WTC11 (cell line): ENCODE measurements around the gene ADAMTS12.

Experiments used
- TEAD1 ChIP-seq: sonication (generic); formaldehyde crosslinking; IDR thresholded peaks from 2 replicates; pipeline ENCODE4 v1.8.0; 2022; ENCODE audit warnings: mild to moderate bottlenecking, missing genetic modification reagents
- TP53 ChIP-seq: sonication (generic); formaldehyde crosslinking; IDR thresholded peaks from 2 replicates; pipeline ENCODE4 v1.8.1; 2023; ENCODE audit warnings: mild to moderate bottlenecking, missing genetic modification reagents
- ZNF416 ChIP-seq: fragments of 250-450 bp; sonication (Bioruptor Pico); IDR thresholded peaks from 2 replicates; pipeline ENCODE4 v1.9.0; 2021; ENCODE audit warnings: mild to moderate bottlenecking, inconsistent platforms
- TF ChIP-seq, protein P1 (sequence below): sonication (generic); formaldehyde crosslinking; IDR thresholded peaks from 2 replicates; pipeline ENCODE4 v1.8.1; 2022; ENCODE audit warnings: mild to moderate bottlenecking, missing genetic modification reagents, moderate library complexity, borderline replicate concordance
- TF ChIP-seq, protein P2 (sequence below): fragments of 200-600 bp; IDR thresholded peaks from 2 replicates; pipeline ENCODE4 v1.8.0; 2022; ENCODE audit warnings: antibody characterized with exemption
- TF ChIP-seq, protein P3 (sequence below): sonication (generic); formaldehyde crosslinking; IDR thresholded peaks from 2 replicates; pipeline ENCODE4 v1.8.1; 2022; ENCODE audit warnings: low read depth, missing genetic modification reagents, borderline replicate concordance
- TF ChIP-seq, protein P4 (sequence below): sonication (generic); formaldehyde crosslinking; IDR thresholded peaks from 2 replicates; pipeline ENCODE4 v1.8.0; 2022; ENCODE audit warnings: mild to moderate bottlenecking, missing genetic modification reagents

DNA sequence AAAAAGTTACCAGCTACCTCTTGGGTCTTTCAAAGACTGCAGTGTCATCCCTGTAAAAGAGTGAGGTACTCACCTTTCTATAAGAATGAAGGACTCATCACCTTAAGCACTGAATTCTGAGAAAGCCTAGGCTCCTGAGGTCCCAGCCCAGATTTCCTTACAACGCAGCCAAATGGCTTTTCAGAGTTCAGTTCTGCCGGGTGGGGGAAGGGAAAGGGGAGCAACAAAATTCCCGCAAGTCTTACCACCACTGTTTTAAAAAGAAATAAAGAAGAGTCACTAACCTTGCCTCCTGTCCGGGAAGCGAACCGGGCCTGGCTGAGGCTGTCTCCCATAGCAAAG is 373 bp downstream of the ADAMTS12 start:
- TF ChIP-seq, protein P1, sequence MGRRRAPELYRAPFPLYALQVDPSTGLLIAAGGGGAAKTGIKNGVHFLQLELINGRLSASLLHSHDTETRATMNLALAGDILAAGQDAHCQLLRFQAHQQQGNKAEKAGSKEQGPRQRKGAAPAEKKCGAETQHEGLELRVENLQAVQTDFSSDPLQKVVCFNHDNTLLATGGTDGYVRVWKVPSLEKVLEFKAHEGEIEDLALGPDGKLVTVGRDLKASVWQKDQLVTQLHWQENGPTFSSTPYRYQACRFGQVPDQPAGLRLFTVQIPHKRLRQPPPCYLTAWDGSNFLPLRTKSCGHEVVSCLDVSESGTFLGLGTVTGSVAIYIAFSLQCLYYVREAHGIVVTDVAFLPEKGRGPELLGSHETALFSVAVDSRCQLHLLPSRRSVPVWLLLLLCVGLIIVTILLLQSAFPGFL (CRISPR knock-in tag): no peak
- TF ChIP-seq TP53 (CRISPR knock-in tag): no peak
- TF ChIP-seq, protein P2, sequence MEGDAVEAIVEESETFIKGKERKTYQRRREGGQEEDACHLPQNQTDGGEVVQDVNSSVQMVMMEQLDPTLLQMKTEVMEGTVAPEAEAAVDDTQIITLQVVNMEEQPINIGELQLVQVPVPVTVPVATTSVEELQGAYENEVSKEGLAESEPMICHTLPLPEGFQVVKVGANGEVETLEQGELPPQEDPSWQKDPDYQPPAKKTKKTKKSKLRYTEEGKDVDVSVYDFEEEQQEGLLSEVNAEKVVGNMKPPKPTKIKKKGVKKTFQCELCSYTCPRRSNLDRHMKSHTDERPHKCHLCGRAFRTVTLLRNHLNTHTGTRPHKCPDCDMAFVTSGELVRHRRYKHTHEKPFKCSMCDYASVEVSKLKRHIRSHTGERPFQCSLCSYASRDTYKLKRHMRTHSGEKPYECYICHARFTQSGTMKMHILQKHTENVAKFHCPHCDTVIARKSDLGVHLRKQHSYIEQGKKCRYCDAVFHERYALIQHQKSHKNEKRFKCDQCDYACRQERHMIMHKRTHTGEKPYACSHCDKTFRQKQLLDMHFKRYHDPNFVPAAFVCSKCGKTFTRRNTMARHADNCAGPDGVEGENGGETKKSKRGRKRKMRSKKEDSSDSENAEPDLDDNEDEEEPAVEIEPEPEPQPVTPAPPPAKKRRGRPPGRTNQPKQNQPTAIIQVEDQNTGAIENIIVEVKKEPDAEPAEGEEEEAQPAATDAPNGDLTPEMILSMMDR: no peak
- TF ChIP-seq, protein P3, sequence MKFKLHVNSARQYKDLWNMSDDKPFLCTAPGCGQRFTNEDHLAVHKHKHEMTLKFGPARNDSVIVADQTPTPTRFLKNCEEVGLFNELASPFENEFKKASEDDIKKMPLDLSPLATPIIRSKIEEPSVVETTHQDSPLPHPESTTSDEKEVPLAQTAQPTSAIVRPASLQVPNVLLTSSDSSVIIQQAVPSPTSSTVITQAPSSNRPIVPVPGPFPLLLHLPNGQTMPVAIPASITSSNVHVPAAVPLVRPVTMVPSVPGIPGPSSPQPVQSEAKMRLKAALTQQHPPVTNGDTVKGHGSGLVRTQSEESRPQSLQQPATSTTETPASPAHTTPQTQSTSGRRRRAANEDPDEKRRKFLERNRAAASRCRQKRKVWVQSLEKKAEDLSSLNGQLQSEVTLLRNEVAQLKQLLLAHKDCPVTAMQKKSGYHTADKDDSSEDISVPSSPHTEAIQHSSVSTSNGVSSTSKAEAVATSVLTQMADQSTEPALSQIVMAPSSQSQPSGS: no peak
- no peak for TF ChIP-seq ZNF416 (CRISPR knock-in tag)
- TF ChIP-seq, protein P4, sequence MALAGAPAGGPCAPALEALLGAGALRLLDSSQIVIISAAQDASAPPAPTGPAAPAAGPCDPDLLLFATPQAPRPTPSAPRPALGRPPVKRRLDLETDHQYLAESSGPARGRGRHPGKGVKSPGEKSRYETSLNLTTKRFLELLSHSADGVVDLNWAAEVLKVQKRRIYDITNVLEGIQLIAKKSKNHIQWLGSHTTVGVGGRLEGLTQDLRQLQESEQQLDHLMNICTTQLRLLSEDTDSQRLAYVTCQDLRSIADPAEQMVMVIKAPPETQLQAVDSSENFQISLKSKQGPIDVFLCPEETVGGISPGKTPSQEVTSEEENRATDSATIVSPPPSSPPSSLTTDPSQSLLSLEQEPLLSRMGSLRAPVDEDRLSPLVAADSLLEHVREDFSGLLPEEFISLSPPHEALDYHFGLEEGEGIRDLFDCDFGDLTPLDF: no peak
- TF ChIP-seq TEAD1: no peak
